Superior temporal gyrus (tissue), 1 donor: ENCODE results near the gene UBA1.

Experiments used
- DNase-seq: peaks from one replicate; pipeline ENCODE4 v3.0.0-alpha.2; 2016; ENCODE audit errors: extremely low spot score

Gene UBA1

GRCh38 chrX:47169726-47170515, 23.7 kb upstream of the UBA1 start:
- no peak for DNase-seq

GRCh38 chrX:47170861-47171692, 22.6 kb upstream of the UBA1 start:
- DNase-seq = no peak

GRCh38 chrX:47171996-47172395, 21.6 kb upstream of the UBA1 start:
- DNase-seq = no peak

GRCh38 chrX:47172549-47172948, 21.1 kb upstream of the UBA1 start:
- no peak for DNase-seq

GRCh38 chrX:47172971-47173792, 20.4 kb upstream of the UBA1 start:
- no peak for DNase-seq

GRCh38 chrX:47174376-47174775, 19.3 kb upstream of the UBA1 start:
- DNase-seq = no peak

GRCh38 chrX:47174846-47175587, 18.6 kb upstream of the UBA1 start:
- no peak for DNase-seq

- no peak for DNase-seq
These were observed 18.0 kb upstream of the UBA1 start for GRCh38 chrX:47175588-47175980.

GRCh38 chrX:47176101-47176740, 17.4 kb upstream of the UBA1 start:
- DNase-seq = no peak

GRCh38 chrX:47177079-47177478, 16.6 kb upstream of the UBA1 start:
- DNase-seq = no peak

GRCh38 chrX:47178337-47178736, 15.3 kb upstream of the UBA1 start:
- no peak for DNase-seq

- DNase-seq = peak; percentile 58
These were observed 14.3 kb upstream of the UBA1 start for GRCh38 chrX:47179221-47179927.

GRCh38 chrX:47179928-47180255, 13.7 kb upstream of the UBA1 start:
- no peak for DNase-seq

- DNase-seq = no peak
These were observed 13.3 kb upstream of the UBA1 start for GRCh38 chrX:47180346-47180745.

- no peak for DNase-seq
These were observed 12.3 kb upstream of the UBA1 start for GRCh38 chrX:47181301-47181700.

- DNase-seq = no peak
These were observed 11.4 kb upstream of the UBA1 start for GRCh38 chrX:47182106-47182700.

GRCh38 chrX:47184486-47184885, 9.1 kb upstream of the UBA1 start:
- DNase-seq = no peak

GRCh38 chrX:47185241-47185640, 8.4 kb upstream of the UBA1 start:
- no peak for DNase-seq

- DNase-seq = no peak
These were observed 7.4 kb upstream of the UBA1 start for GRCh38 chrX:47186096-47186740.
